ENCODE measurements around the gene NDFIP2. TPM values are rescaled to one million over a fixed set of nuclear protein-coding genes. Genes with fewer than 3 reads are reported as not detected.

NDFIP2 gene
- total RNA-seq, 1 experiment from 2014 or later: 31.0 TPM

DNA sequence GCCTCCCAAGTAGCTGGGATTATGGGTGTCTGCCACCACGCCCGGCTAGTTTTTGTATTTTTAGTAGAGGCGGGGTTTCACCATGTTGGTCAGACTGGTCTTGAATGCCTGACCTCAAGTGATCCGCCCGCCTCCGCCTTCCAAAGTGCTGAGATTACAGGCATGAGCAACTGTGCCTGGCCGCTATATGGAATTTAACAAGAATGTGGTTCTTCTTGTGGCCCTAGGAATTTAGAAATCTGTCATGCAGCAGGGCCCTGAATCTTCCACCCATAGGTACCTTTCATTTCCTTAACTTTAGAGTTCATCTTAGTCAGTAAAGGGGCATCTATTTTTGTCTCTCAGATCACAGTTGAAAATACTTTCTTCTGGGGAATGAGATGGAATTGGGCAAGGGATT is 25.6 kb upstream of the NDFIP2 start:
- no peak overlapping the region for H4K5ac ChIP-seq (ENCODE audit: insufficient read length, low read depth, low read length)
- no peak overlapping the region for H3K18ac ChIP-seq (ENCODE audit: insufficient read length, low read depth, low read length)
- no peak overlapping the region for H3K4me3 Mint-ChIP-seq
- H3K4ac ChIP-seq (ENCODE audit: low read depth, low read length): no peak overlapping the region
- H3T11ph ChIP-seq (ENCODE audit: low read length): no peak overlapping the region
- no peaks in the 10 kb centered on the region for H3K9me3 ChIP-seq (ENCODE audit: control insufficient read depth, low read depth, low read length)
- no peak overlapping the region for H3K27ac ChIP-seq (ENCODE audit: insufficient read length, low read depth, low read length)
- TF ChIP-seq, protein P1, sequence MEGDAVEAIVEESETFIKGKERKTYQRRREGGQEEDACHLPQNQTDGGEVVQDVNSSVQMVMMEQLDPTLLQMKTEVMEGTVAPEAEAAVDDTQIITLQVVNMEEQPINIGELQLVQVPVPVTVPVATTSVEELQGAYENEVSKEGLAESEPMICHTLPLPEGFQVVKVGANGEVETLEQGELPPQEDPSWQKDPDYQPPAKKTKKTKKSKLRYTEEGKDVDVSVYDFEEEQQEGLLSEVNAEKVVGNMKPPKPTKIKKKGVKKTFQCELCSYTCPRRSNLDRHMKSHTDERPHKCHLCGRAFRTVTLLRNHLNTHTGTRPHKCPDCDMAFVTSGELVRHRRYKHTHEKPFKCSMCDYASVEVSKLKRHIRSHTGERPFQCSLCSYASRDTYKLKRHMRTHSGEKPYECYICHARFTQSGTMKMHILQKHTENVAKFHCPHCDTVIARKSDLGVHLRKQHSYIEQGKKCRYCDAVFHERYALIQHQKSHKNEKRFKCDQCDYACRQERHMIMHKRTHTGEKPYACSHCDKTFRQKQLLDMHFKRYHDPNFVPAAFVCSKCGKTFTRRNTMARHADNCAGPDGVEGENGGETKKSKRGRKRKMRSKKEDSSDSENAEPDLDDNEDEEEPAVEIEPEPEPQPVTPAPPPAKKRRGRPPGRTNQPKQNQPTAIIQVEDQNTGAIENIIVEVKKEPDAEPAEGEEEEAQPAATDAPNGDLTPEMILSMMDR (conservative IDR thresholded peaks at IDR 0.05): no peak
- no peak overlapping the region for H2AFZ ChIP-seq (ENCODE audit: low read length)
- no peaks in the 10 kb centered on the region for H3K27me3 ChIP-seq (ENCODE audit: insufficient read depth, low read length)
- no peaks in the 10 kb centered on the region for H3K79me1 ChIP-seq (ENCODE audit: insufficient read depth, low read depth, low read length, poor library complexity, severe bottlenecking)
- no peaks in the 10 kb centered on the region for H3K23me2 ChIP-seq (ENCODE audit: insufficient read length, low read depth, low read length, poor library complexity, severe bottlenecking)
- WGBS (ENCODE audit: extremely low coverage, insufficient read length, low lambda C conversion rate): no CpG with 5 or more reads among the region's 7 CpGs
- H2BK5ac ChIP-seq (ENCODE audit: insufficient read length, low read length): no peak overlapping the region
- no peak overlapping the region for H2BK120ac ChIP-seq (ENCODE audit: low read depth, low read length, poor library complexity, severe bottlenecking)
- no peaks in the 10 kb centered on the region for H3K27me3 Mint-ChIP-seq (ENCODE audit: low read depth)
- no peak overlapping the region for H3K23ac ChIP-seq (ENCODE audit: insufficient read length, low read depth, low read length)
- no peaks in the 10 kb centered on the region for H3K36me3 Mint-ChIP-seq (ENCODE audit: insufficient read depth in 1 of 3, low read depth in 3 of 3)
- no peaks in the 10 kb centered on the region; the same call in 1 of the 2 replicates for H3K4me1 ChIP-seq (ENCODE audit: insufficient read depth, low read length)
- no peak overlapping the region for H3K4me2 ChIP-seq (ENCODE audit: insufficient read depth, insufficient read length, low read length)
- no peak overlapping the region for H3K14ac ChIP-seq (ENCODE audit: insufficient read depth, low read length)
- H4K8ac ChIP-seq (replicated peaks; ENCODE audit: insufficient read length, low read depth, low read length): no peak overlapping the region
- H2AK5ac ChIP-seq (ENCODE audit: insufficient read length, low read length): no peak overlapping the region
- H3K4me1 Mint-ChIP-seq: peaks cover 12 to 14% of the 10 kb centered on the region in 2 experiments
- H3K9me3 Mint-ChIP-seq: no peaks in the 10 kb centered on the region
- H3K79me2 ChIP-seq (ENCODE audit: insufficient read depth, low read length): no peaks in the 10 kb centered on the region
- DNase-seq: peak; percentile 26
- no peak overlapping the region for H2BK12ac ChIP-seq (ENCODE audit: insufficient read length, low read depth, low read length)
- no peak overlapping the region for H3K56ac ChIP-seq (ENCODE audit: insufficient read length, low read depth, low read length)
- H4K20me1 ChIP-seq (ENCODE audit: control insufficient read depth, insufficient read depth, insufficient read length): no peaks in the 10 kb centered on the region
- H2BK20ac ChIP-seq (ENCODE audit: low read depth, low read length, poor library complexity, severe bottlenecking): no peak overlapping the region
- no peak overlapping the region; a peak in 1 of 7 replicates for H3K27ac Mint-ChIP-seq
- no peak overlapping the region for H2BK15ac ChIP-seq (ENCODE audit: low read depth, low read length)
- no peak overlapping the region for H4K91ac ChIP-seq (ENCODE audit: insufficient read length, low read depth, low read length)
- H3K9ac ChIP-seq (ENCODE audit: extremely low read depth, insufficient read length, low read length): no peak overlapping the region

All from H9 (cell line).